GM18507 (cell line): ENCODE measurements around the gene DIPK1B.

Source experiments
- DNase-seq: peaks from one replicate; pipeline ENCODE4 v3.0.0; 2011; ENCODE audit warnings: low read depth; ENCODE audit not compliant: insufficient read length; ENCODE audit errors: extremely low spot score
- FAIRE-seq: peaks from 2 replicates; lab custom pipeline; 2011; peaks lifted over from hg19 to GRCh38; lab: Jason Lieb, UNC

DIPK1B gene

GRCh38 chr9:136728548-136729123, 16.3 kb downstream of the DIPK1B start:
- DNase-seq = no peak
- FAIRE-seq = no peak

GRCh38 chr9:136729144-136729543, 16.8 kb downstream of the DIPK1B start:
- DNase-seq = no peak
- FAIRE-seq = no peak

- no peak for DNase-seq
Observed at GRCh38 chr9:136729926-136730325, 17.6 kb downstream of the DIPK1B start.

GRCh38 chr9:136732444-136733178, 20.2 kb downstream of the DIPK1B start:
- DNase-seq (no peak), FAIRE-seq (no peak)

More at GRCh38 chr9:136729926-136730325, 17.6 kb downstream of the DIPK1B start:
- no peak for FAIRE-seq

- FAIRE-seq (no peak), DNase-seq (no peak)
Observed at GRCh38 chr9:136733611-136734010, 21.2 kb downstream of the DIPK1B start.

- DNase-seq (no peak), FAIRE-seq (no peak)
Observed at GRCh38 chr9:136734837-136735496, 22.6 kb downstream of the DIPK1B start.

GRCh38 chr9:136735812-136736480, 23.6 kb downstream of the DIPK1B start:
- FAIRE-seq = no peak
- no peak for DNase-seq

- FAIRE-seq (no peak), DNase-seq (no peak)
Observed at GRCh38 chr9:136738960-136739359, 26.6 kb downstream of the DIPK1B start.

GRCh38 chr9:136739509-136739908, 27.1 kb downstream of the DIPK1B start:
- no peak for FAIRE-seq
- no peak for DNase-seq

GRCh38 chr9:136740069-136740468, 27.7 kb downstream of the DIPK1B start:
- no peak for FAIRE-seq

GRCh38 chr9:136740491-136740890, 28.1 kb downstream of the DIPK1B start:
- DNase-seq (no peak), FAIRE-seq (no peak)

More at GRCh38 chr9:136740069-136740468, 27.7 kb downstream of the DIPK1B start:
- no peak for DNase-seq

GRCh38 chr9:136740971-136741882, 28.9 kb downstream of the DIPK1B start:
- FAIRE-seq (no peak), DNase-seq (no peak)

- FAIRE-seq = peak; percentile 73
Observed at GRCh38 chr9:136741883-136742571, 29.7 kb downstream of the DIPK1B start.

GRCh38 chr9:136742591-136743391, 30.4 kb downstream of the DIPK1B start, which contains the start of gene LCN10:
Gene LCN10, minus strand, starts transcription at chr9:136742940. Its CDS starts 37 bp downstream, at chr9:136742903.
- FAIRE-seq = no peak
- DNase-seq = no peak

More at GRCh38 chr9:136741883-136742571, 29.7 kb downstream of the DIPK1B start:
- no peak for DNase-seq

- no peak for DNase-seq
- FAIRE-seq = no peak
Observed at GRCh38 chr9:136743639-136744211, 31.4 kb downstream of the DIPK1B start.

GRCh38 chr9:136744773-136745172, 32.4 kb downstream of the DIPK1B start:
- DNase-seq = no peak
- no peak for FAIRE-seq

GRCh38 chr9:136745389-136746154, 33.2 kb downstream of the DIPK1B start:
- no peak for DNase-seq
- no peak for FAIRE-seq
